Transverse colon (tissue), 4 donors: Measurements from ENCODE around the gene ADCY2. TPM values are rescaled to one million over a fixed set of nuclear protein-coding genes. Genes with fewer than 3 reads are reported as not detected.

Experiments
- DNase-seq: peaks from one replicate; pipeline ENCODE4 v3.0.0-alpha.2; 2019
- H3K27ac ChIP-seq, 4 donors: fragments of 200-600 bp; sonication (generic); 2 replicates each; pipeline ENCODE4 v1.5.1; 2016 to 2018; ENCODE audit warnings: inconsistent platforms in 4 of 4
- H3K27me3 ChIP-seq: fragments of 200-600 bp; sonication (generic); 2 replicates; pipeline ENCODE4 v1.5.1; 2017; ENCODE audit warnings: inconsistent platforms
- H3K36me3 ChIP-seq, 4 donors: fragments of 200-600 bp; sonication (generic); 2 replicates each; pipeline ENCODE4 v1.5.1; 2017 to 2019; ENCODE audit warnings: inconsistent platforms in 4 of 4
- H3K4me1 ChIP-seq, 4 donors: fragments of 200-600 bp; sonication (generic); 2 replicates each; pipeline ENCODE4 v1.5.1; 2017 to 2020; ENCODE audit warnings: inconsistent platforms in 4 of 4
- H3K4me3 ChIP-seq, 4 donors: fragments of 200-600 bp; sonication (generic); 1 replicate in 1 of 4; 2 replicates in 3 of 4; pipeline versions ENCODE4 v1.5.1 to v1.6.1; 2017 to 2019; ENCODE audit warnings: inconsistent platforms in 4 of 4
- H3K9me3 ChIP-seq, 2 donors: fragments of 200-600 bp; sonication (generic); 2 replicates each; pipeline ENCODE4 v1.5.1; 2017 to 2019; ENCODE audit warnings: inconsistent platforms in 2 of 2
- EP300 ChIP-seq: sonication (generic); formaldehyde crosslinking; IDR thresholded peaks from one replicate; pipeline ENCODE4 v1.6.1; 2017; ENCODE audit warnings: antibody characterized with exemption, low read depth
- POLR2A ChIP-seq: fragments of 450-650 bp; IDR thresholded peaks from one replicate; pipeline ENCODE4 v1.6.1; 2016; ENCODE audit warnings: antibody characterized with exemption, mild to moderate bottlenecking, moderate library complexity
- POLR2AphosphoS5 ChIP-seq, 3 donors: sonication (generic); formaldehyde crosslinking; IDR thresholded peaks; one replicate each; pipeline ENCODE4 v1.6.1; 2016; ENCODE audit warnings: antibody characterized with exemption in 3 of 3
- WGBS, 2 donors: methylation state at CpG; one replicate each; pipeline ENCODE4 v1.1.5; 2018; ENCODE audit warnings: low coverage in 1 of 2; 5-methylcytosine and 5-hydroxymethylcytosine counted together
- in situ Hi-C, 4 donors: fragments of 200-750 bp; cut with MboI; loops; one replicate each; pipeline versions ENCODE4 v1.15.0 to v1.15.1; 2017; ENCODE audit warnings: low sequenced_read_pairs in 3 of 4, low pct_ligation_motif_present in 1 of 4, low pct_unique_long_range_greater_than_20kb in 1 of 4
- intact Hi-C: fragments of 100-400 bp; cut with DNase I; formaldehyde crosslinking; loops from one replicate; pipeline ENCODE4 v1.15.1; 2023; ENCODE audit warnings: low total_unique reads
- total RNA-seq, 4 donors: library from RNA; depleted of rRNA; stranded (reverse); fragments of >200 nt; gene quantifications; one replicate each; pipeline ENCODE4 v1.1.0, GENCODE V29; 2016
- TF ChIP-seq, protein P1 (sequence below), 5 experiments: fragments of 200-600 bp in 3 of 5; fragments of 450-650 bp in 2 of 5; sonication (generic) in 3 of 5; IDR thresholded peaks; 1 replicate in 2 of 5; 2 replicates in 3 of 5; pipeline ENCODE4 v1.5.1; 2016 to 2017; ENCODE audit warnings: antibody characterized with exemption in 5 of 5, inconsistent platforms in 3 of 5, mild to moderate bottlenecking in 2 of 5, moderate library complexity in 1 of 5

Gene ADCY2
- total RNA-seq, 4 donors from 2014 or later = 1.4 to 4.5 (median 3.1) TPM

DNA sequence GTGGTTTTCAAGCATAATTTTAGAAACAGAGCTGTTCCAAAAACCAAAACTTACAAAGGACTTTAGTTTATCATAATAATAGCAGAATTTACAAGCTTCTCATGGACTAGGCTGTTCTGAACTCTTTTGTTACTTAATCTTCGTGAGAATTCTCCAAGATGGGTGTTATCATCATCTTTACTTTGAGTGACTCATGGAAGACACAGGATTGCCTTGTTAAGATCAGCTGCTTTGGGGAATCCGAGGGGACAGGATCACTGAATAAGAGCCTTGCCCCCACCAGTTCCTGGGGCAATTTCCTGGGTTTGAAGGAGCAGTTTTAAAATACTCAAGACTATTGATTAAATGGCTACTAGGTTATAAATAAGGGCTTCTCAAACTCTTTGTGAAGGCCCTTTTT, 374.5 kb downstream of the ADCY2 start:
- WGBS, 2 donors = 47 to 61% methylated on average over 2 of the region's 2 CpGs
- Histone ChIP-seq H3K36me3 (no peaks in the 10 kb centered on the region), H3K9me3 (no peaks in the 10 kb centered on the region), H3K4me1 (no peaks in the 10 kb centered on the region), H3K27ac (no peak overlapping the region), H3K27me3 (no peaks in the 10 kb centered on the region), H3K4me3 (no peak overlapping the region)
- in situ Hi-C loops = loop anchor here in 2 of 4 donors (25.0 kb wide), 1 partner anchor 508 kb away; no protein-coding TSS in a partner anchor
- TF ChIP-seq EP300 = no peak
- TF ChIP-seq, protein P1, sequence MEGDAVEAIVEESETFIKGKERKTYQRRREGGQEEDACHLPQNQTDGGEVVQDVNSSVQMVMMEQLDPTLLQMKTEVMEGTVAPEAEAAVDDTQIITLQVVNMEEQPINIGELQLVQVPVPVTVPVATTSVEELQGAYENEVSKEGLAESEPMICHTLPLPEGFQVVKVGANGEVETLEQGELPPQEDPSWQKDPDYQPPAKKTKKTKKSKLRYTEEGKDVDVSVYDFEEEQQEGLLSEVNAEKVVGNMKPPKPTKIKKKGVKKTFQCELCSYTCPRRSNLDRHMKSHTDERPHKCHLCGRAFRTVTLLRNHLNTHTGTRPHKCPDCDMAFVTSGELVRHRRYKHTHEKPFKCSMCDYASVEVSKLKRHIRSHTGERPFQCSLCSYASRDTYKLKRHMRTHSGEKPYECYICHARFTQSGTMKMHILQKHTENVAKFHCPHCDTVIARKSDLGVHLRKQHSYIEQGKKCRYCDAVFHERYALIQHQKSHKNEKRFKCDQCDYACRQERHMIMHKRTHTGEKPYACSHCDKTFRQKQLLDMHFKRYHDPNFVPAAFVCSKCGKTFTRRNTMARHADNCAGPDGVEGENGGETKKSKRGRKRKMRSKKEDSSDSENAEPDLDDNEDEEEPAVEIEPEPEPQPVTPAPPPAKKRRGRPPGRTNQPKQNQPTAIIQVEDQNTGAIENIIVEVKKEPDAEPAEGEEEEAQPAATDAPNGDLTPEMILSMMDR (IDR thresholded peaks at IDR 0.05) = no peak
- no peak for TF ChIP-seq POLR2A
- TF ChIP-seq POLR2AphosphoS5 (IDR thresholded peaks at IDR 0.05) = no peak
- intact Hi-C loops = no loop called here
- DNase-seq = no peak

DNA sequence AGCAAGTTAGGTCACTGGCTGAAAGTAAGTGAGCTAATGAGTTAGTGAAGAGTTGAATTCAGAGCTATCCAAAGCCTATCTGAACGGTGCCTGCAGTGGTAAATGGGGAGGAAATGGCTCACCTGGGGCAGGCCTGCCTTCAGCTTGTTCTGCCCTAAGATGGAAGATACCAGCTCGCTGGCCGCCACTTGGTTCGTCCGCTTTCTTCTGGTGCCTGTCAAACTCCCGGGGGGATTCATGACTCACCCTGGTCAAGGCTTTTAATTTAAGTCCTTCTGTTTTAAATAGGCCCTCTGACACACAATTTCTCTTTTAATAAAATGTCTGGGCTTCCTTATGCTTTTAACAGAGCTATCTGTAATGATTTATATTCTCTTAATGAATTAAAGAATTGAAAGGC, 376.2 kb downstream of the ADCY2 start:
- no peaks in the 10 kb centered on the region for H3K4me1 ChIP-seq
- WGBS, 2 donors = 81 to 96% methylated on average over 5 to 6 of the region's 6 CpGs

DNA sequence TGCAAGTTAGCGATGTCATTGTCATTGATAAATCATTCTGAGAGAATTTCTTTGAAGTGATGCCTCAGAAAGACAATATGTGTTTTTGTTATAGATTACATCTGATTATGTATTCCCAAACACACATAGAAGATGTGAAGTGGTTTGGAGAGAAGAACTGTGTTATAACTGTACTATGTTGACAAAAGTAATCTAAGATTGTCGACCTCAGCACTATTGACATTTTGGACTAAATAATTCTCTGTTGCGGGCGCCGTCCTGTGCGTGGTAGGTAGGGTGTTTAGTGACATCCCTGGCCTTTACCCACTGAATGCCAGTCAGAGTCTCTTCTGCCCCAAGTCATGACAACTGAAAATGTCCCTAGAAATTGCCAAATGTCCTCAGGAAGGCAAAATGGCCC, 377.2 kb downstream of the ADCY2 start:
- in situ Hi-C loops (loop anchor here in 2 of 4 donors (25.0 kb wide), 1 partner anchor 511 kb away; no protein-coding TSS in a partner anchor), intact Hi-C loops (no loop called here)
- Histone ChIP-seq H3K4me1 (no peaks in the 10 kb centered on the region), H3K27ac (no peak overlapping the region), H3K9me3 (no peaks in the 10 kb centered on the region), H3K36me3 (no peaks in the 10 kb centered on the region), H3K27me3 (no peaks in the 10 kb centered on the region), H3K4me3 (no peak overlapping the region)
- 85 to 88% methylated on average over 6 of the region's 6 CpGs for WGBS, 2 donors
- DNase-seq = no peak
- TF ChIP-seq POLR2A (no peak), POLR2AphosphoS5 (IDR thresholded peaks at IDR 0.05) (no peak), EP300 (no peak)
- TF ChIP-seq, protein P1 (IDR thresholded peaks at IDR 0.05) = no peak

More for the DNA sequence above, 376.2 kb downstream of the ADCY2 start:
- intact Hi-C loops (no loop called here), in situ Hi-C loops (loop anchor here in 2 of 4 donors (25.0 kb wide), 1 partner anchor 510 kb away; no protein-coding TSS in a partner anchor)
- TF ChIP-seq, protein P1 (IDR thresholded peaks at IDR 0.05) = no peak
- TF ChIP-seq EP300 (no peak), POLR2AphosphoS5 (IDR thresholded peaks at IDR 0.05) (no peak), POLR2A (no peak)
- H3K27ac ChIP-seq = no peak overlapping the region
- H3K27me3 ChIP-seq = no peaks in the 10 kb centered on the region
- H3K4me3 ChIP-seq = no peak overlapping the region
- H3K9me3 ChIP-seq = no peaks in the 10 kb centered on the region
- DNase-seq = no peak
- no peaks in the 10 kb centered on the region for H3K36me3 ChIP-seq

- no peak overlapping the region for H3K4me3 ChIP-seq
- no peak for DNase-seq
- H3K4me1 ChIP-seq = no peaks in the 10 kb centered on the region
- intact Hi-C loops (no loop called here), in situ Hi-C loops (no loop called here)
- no peaks in the 10 kb centered on the region for H3K36me3 ChIP-seq
- WGBS, 2 donors = 79% methylated on average over 4 of the region's 4 CpGs; no CpG with 5 or more reads in 1 of the 2 donors
- H3K9me3 ChIP-seq = no peaks in the 10 kb centered on the region
- no peaks in the 10 kb centered on the region for H3K27me3 ChIP-seq
- TF ChIP-seq EP300 = no peak
- TF ChIP-seq, protein P1 (IDR thresholded peaks at IDR 0.05) = no peak
- no peak for TF ChIP-seq POLR2AphosphoS5 (IDR thresholded peaks at IDR 0.05)
- no peak for TF ChIP-seq POLR2A
- H3K27ac ChIP-seq = no peak overlapping the region
Measured at GRCh38 chr5:7776442-7776841, 380.5 kb downstream of the ADCY2 start.
